HG02759 (cell line): ENCODE results near the gene ANAPC1.
"Not testable (repeated sequence)": the region's sequence is repeated elsewhere in the genome, so short reads cannot be mapped to it uniquely, and the experiment has no call there.

Experiments used
- ATAC-seq: cut with Tn5 transposase; IDR thresholded peaks from one replicate; pipeline ENCODE4 v1.9.1; 2021; ENCODE audit warnings: mild to moderate bottlenecking, moderate library complexity; ENCODE audit not compliant: unreplicated experiment

ANAPC1 gene

GRCh38 chr2:111747410-111748115 is 136.4 kb downstream of the ANAPC1 start:
- ATAC-seq, result peak; percentile 89

DNA sequence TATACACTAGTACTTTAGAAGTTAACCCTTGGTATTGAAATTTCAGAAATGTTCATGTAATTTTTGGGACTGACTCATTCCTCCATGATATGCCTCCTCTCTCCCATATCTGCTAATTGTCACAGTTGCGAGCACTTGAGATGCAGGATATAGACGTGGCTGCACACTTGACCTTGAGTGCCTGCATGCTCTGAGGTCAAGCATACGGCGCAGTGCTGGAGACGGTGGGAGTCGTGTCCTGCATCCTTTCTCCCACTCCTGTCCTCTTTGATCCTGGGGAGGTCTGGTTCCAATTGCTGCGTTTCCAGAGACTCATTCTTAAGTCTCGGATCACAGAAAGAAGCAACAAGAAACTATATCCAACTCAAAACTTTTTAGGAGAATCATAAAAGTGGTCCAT is 139.2 kb downstream of the ANAPC1 start:
- not testable (repeated sequence) for ATAC-seq

- ATAC-seq, result not testable (repeated sequence)
These were observed 142.5 kb downstream of the ANAPC1 start for GRCh38 chr2:111741517-111741916.

GRCh38 chr2:111735838-111736721 is 147.9 kb downstream of the ANAPC1 start:
- peak; percentile 62 for ATAC-seq

GRCh38 chr2:111735420-111735819 is 148.6 kb downstream of the ANAPC1 start:
- not testable (repeated sequence) for ATAC-seq

- ATAC-seq, result not testable (repeated sequence)
These were observed 154.1 kb downstream of the ANAPC1 start for GRCh38 chr2:111729812-111730458.

GRCh38 chr2:111727611-111728110 is 156.3 kb downstream of the ANAPC1 start:
- ATAC-seq, result not testable (repeated sequence)

GRCh38 chr2:111725742-111726141 is 158.3 kb downstream of the ANAPC1 start:
- ATAC-seq, result not testable (repeated sequence)

GRCh38 chr2:111719610-111720009 is 164.4 kb downstream of the ANAPC1 start:
- ATAC-seq, result not testable (repeated sequence)
